Chondrocyte (in vitro differentiated cells): ENCODE results near the gene TULP4. TPM values are rescaled to one million over a fixed set of nuclear protein-coding genes. Genes with fewer than 3 reads are reported as not detected.
"Not testable (repeated sequence)": the region's sequence is repeated elsewhere in the genome, so short reads cannot be mapped to it uniquely, and the experiment has no call there.

Experiments used
- DNase-seq: peaks from one replicate; pipeline ENCODE4 v3.0.0; 2021; ENCODE audit warnings: mixed read lengths, low spot score
- H3K27ac Mint-ChIP-seq: one replicate; pipeline ENCODE4 v1.8.0; 2021; ENCODE audit warnings: mild to moderate bottlenecking, moderate library complexity, mixed read lengths; ENCODE audit not compliant: unreplicated experiment
- H3K27me3 Mint-ChIP-seq: 2 replicates; pipeline ENCODE4 v1.8.0; 2021; ENCODE audit warnings: low read depth, mixed read lengths
- H3K36me3 Mint-ChIP-seq: 2 replicates; pipeline ENCODE4 v1.8.0; 2021; ENCODE audit warnings: low read depth, mixed read lengths
- H3K4me1 Mint-ChIP-seq: 2 replicates; pipeline ENCODE4 v1.8.0; 2021; ENCODE audit warnings: low read depth, mild to moderate bottlenecking, mixed read lengths
- H3K4me3 Mint-ChIP-seq: one replicate; pipeline ENCODE4 v1.8.0; 2021; ENCODE audit warnings: mild to moderate bottlenecking, moderate library complexity, mixed read lengths; ENCODE audit not compliant: unreplicated experiment
- H3K9me3 Mint-ChIP-seq: 2 replicates; pipeline ENCODE4 v1.8.0; 2021; ENCODE audit warnings: low read depth, mixed read lengths
- CTCF ChIP-seq: fragments of 200-600 bp; sonication (generic); IDR thresholded peaks from 2 replicates; pipeline ENCODE4 v1.5.0; 2021; ENCODE audit warnings: antibody characterized with exemption, mild to moderate bottlenecking, moderate library complexity
- total RNA-seq: library from RNA; stranded (reverse); gene quantifications from 3 replicates; pipeline ENCODE4 v1.2.1, GENCODE V29; 2021

The TULP4 gene
- total RNA-seq, 1 donor from 2014 or later: 97.7 TPM

GRCh38 chr6:158388727-158389126, 76.5 kb downstream of the TULP4 start:
- H3K27ac Mint-ChIP-seq: no peak overlapping the region
- H3K4me1 Mint-ChIP-seq: peaks cover 9% of the 10 kb centered on the region

GRCh38 chr6:158389193-158389919, 77.1 kb downstream of the TULP4 start:
- DNase-seq: no peak
- Mint-ChIP-seq H3K36me3 (peaks cover 3% of the 10 kb centered on the region), H3K27ac (no peak overlapping the region), H3K4me1 (peaks cover 9% of the 10 kb centered on the region), H3K4me3 (no peak overlapping the region), H3K9me3 (peaks cover 10% of the 10 kb centered on the region), H3K27me3 (no peaks in the 10 kb centered on the region)
- TF ChIP-seq CTCF: no peak

More at GRCh38 chr6:158388727-158389126, 76.5 kb downstream of the TULP4 start:
- Mint-ChIP-seq H3K27me3 (no peaks in the 10 kb centered on the region), H3K9me3 (peaks cover 6% of the 10 kb centered on the region), H3K4me3 (no peak overlapping the region), H3K36me3 (peaks cover 3% of the 10 kb centered on the region)
- no peak for DNase-seq
- no peak for TF ChIP-seq CTCF

- no peak overlapping the region for H3K4me3 Mint-ChIP-seq
- H3K36me3 Mint-ChIP-seq: peaks cover 3% of the 10 kb centered on the region
- no peak overlapping the region for H3K27ac Mint-ChIP-seq
- DNase-seq: no peak
- no peak for TF ChIP-seq CTCF
- H3K27me3 Mint-ChIP-seq: no peaks in the 10 kb centered on the region
- peaks cover 9% of the 10 kb centered on the region for H3K4me1 Mint-ChIP-seq
- H3K9me3 Mint-ChIP-seq: peaks cover 10% of the 10 kb centered on the region
These were observed 79.0 kb downstream of the TULP4 start for GRCh38 chr6:158391276-158391675.

- DNase-seq, H3K9me3 Mint-ChIP-seq, H3K27me3 Mint-ChIP-seq, H3K27ac Mint-ChIP-seq, H3K36me3 Mint-ChIP-seq, H3K4me1 Mint-ChIP-seq, H3K4me3 Mint-ChIP-seq: not testable (repeated sequence)
These were observed 79.7 kb downstream of the TULP4 start for GRCh38 chr6:158391977-158392376.

- H3K4me1 Mint-ChIP-seq: peaks cover 12% of the 10 kb centered on the region
These were observed 83.9 kb downstream of the TULP4 start for GRCh38 chr6:158396136-158396535.

More at GRCh38 chr6:158396136-158396535, 83.9 kb downstream of the TULP4 start:
- no peak for DNase-seq
- no peaks in the 10 kb centered on the region for H3K27me3 Mint-ChIP-seq
- no peak for TF ChIP-seq CTCF
- H3K27ac Mint-ChIP-seq: no peak overlapping the region
- H3K4me3 Mint-ChIP-seq: no peak overlapping the region
- H3K9me3 Mint-ChIP-seq: peaks cover 10% of the 10 kb centered on the region
- peaks cover 3% of the 10 kb centered on the region for H3K36me3 Mint-ChIP-seq
